Measurements from ENCODE around the gene PPP1R3E.
"Not testable (repeated sequence)": the region's sequence is repeated elsewhere in the genome, so short reads cannot be mapped to it uniquely, and the experiment has no call there.

GRCh38 chr14:23277928-23278327 lies 24.7 kb downstream of the PPP1R3E start:
- not testable (repeated sequence) for TF ChIP-seq CTCF (conservative IDR thresholded peaks at IDR 0.05); ZFX (IDR thresholded peaks at IDR 0.05)
